Ishikawa (cell line): ENCODE measurements around the gene CAND1.

Source experiments
- EGR1 ChIP-seq: IDR thresholded peaks from 2 replicates; pipeline ENCODE4 v1.6.1; 2012
- EP300 ChIP-seq: IDR thresholded peaks from 2 replicates; pipeline ENCODE4 v1.6.1; 2012; ENCODE audit warnings: borderline replicate concordance
- MAX ChIP-seq: IDR thresholded peaks from 2 replicates; pipeline ENCODE4 v1.6.1; 2012
- NFIC ChIP-seq: IDR thresholded peaks from 2 replicates; pipeline ENCODE4 v1.6.1; 2012
- REST ChIP-seq: IDR thresholded peaks from 2 replicates; pipeline ENCODE4 v1.6.1; 2012; ENCODE audit warnings: low read depth, mild to moderate bottlenecking
- TAF1 ChIP-seq: IDR thresholded peaks from 2 replicates; pipeline ENCODE4 v1.6.1; 2012; ENCODE audit warnings: low read depth, mild to moderate bottlenecking
- TCF12 ChIP-seq: IDR thresholded peaks from 2 replicates; pipeline ENCODE4 v1.6.1; 2012; ENCODE audit warnings: low read depth

GRCh38 chr12:67241482-67241881 is 27.7 kb upstream of the CAND1 start:
- TF ChIP-seq MAX (no peak), EP300 (no peak), EGR1 (no peak), NFIC (no peak), TAF1 (no peak), TCF12 (no peak), REST (no peak)
